SK-N-SH treated with all-trans-retinoic acid at 6 μM for 48 hours (cell line): Measurements from ENCODE around the gene STX3.
"Not testable (repeated sequence)": the region's sequence is repeated elsewhere in the genome, so short reads cannot be mapped to it uniquely, and the experiment has no call there.

Source experiments
- ATAC-seq: fragments of 200-7000 bp; cut with Tn5 transposase; 3 replicates; pipeline ENCODE4 v1.9.1; 2020; ENCODE audit warnings: mild to moderate bottlenecking, moderate library complexity
- BACH2 ChIP-seq: fragments of 250-450 bp; sonication (Bioruptor Pico); IDR thresholded peaks from 2 replicates; pipeline ENCODE4 v1.9.0; 2021; ENCODE audit warnings: mild to moderate bottlenecking, borderline replicate concordance
- CSDC2 ChIP-seq: fragments of 250-450 bp; sonication (Bioruptor Pico); IDR thresholded peaks from 2 replicates; pipeline ENCODE4 v1.5.0; 2020; ENCODE audit warnings: mild to moderate bottlenecking, moderate library complexity
- ESRRG ChIP-seq: fragments of 250-450 bp; sonication (Bioruptor Pico); IDR thresholded peaks from 2 replicates; pipeline ENCODE4 v1.6.1; 2021; ENCODE audit warnings: mild to moderate bottlenecking
- GLIS3 ChIP-seq: fragments of 250-450 bp; sonication (Bioruptor Pico); IDR thresholded peaks from 2 replicates; pipeline ENCODE4 v1.5.0; 2020; ENCODE audit warnings: mild to moderate bottlenecking, moderate library complexity
- ISL1 ChIP-seq: fragments of 250-450 bp; sonication (Bioruptor Pico); IDR thresholded peaks from 2 replicates; pipeline ENCODE4 v2.1.2; 2022; ENCODE audit warnings: mild to moderate bottlenecking, moderate library complexity
- OSR1 ChIP-seq: fragments of 250-450 bp; sonication (Bioruptor Pico); IDR thresholded peaks from 2 replicates; pipeline ENCODE4 v1.8.0; 2022; ENCODE audit warnings: moderate library complexity, mild to moderate bottlenecking, inconsistent platforms
- PPARA ChIP-seq: fragments of 250-450 bp; sonication (Bioruptor Pico); IDR thresholded peaks from 2 replicates; pipeline ENCODE4 v1.5.0; 2020; ENCODE audit warnings: mild to moderate bottlenecking, borderline replicate concordance
- RARB ChIP-seq: fragments of 250-450 bp; sonication (Bioruptor Pico); IDR thresholded peaks from 2 replicates; pipeline ENCODE4 v1.8.0; 2021; ENCODE audit warnings: mild to moderate bottlenecking, moderate library complexity
- SNAI2 ChIP-seq: fragments of 250-450 bp; sonication (Bioruptor Pico); IDR thresholded peaks from 2 replicates; pipeline ENCODE4 v1.5.0; 2020; ENCODE audit warnings: mild to moderate bottlenecking, moderate library complexity
- TCF4 ChIP-seq: fragments of 250-450 bp; sonication (Bioruptor Pico); IDR thresholded peaks from 2 replicates; pipeline ENCODE4 v1.8.0; 2021; ENCODE audit warnings: mild to moderate bottlenecking, moderate library complexity, borderline replicate concordance
- TOX ChIP-seq: fragments of 250-450 bp; sonication (Bioruptor Pico); IDR thresholded peaks from 2 replicates; pipeline ENCODE4 v1.8.0; 2021; ENCODE audit warnings: mild to moderate bottlenecking, moderate library complexity, borderline replicate concordance
- ZC3H10 ChIP-seq: fragments of 250-450 bp; sonication (Bioruptor Pico); IDR thresholded peaks from 2 replicates; pipeline ENCODE4 v1.5.1; 2021; ENCODE audit warnings: mild to moderate bottlenecking, moderate library complexity
- ZFP3 ChIP-seq: fragments of 250-450 bp; sonication (Bioruptor Pico); IDR thresholded peaks from 2 replicates; pipeline ENCODE4 v1.5.0; 2020; ENCODE audit warnings: mild to moderate bottlenecking, moderate library complexity
- ZFP30 ChIP-seq: fragments of 450-650 bp; formaldehyde crosslinking; IDR thresholded peaks from 2 replicates; pipeline ENCODE4 v1.5.0; 2022; ENCODE audit warnings: mild to moderate bottlenecking, moderate library complexity
- ZNF565 ChIP-seq: fragments of 450-650 bp; formaldehyde crosslinking; conservative IDR thresholded peaks from 2 replicates; pipeline ENCODE4 v1.5.0; 2020; ENCODE audit warnings: low read depth, mild to moderate bottlenecking, moderate library complexity
- ZNF70 ChIP-seq: fragments of 450-650 bp; formaldehyde crosslinking; IDR thresholded peaks from 2 replicates; pipeline ENCODE4 v1.5.0; 2020; ENCODE audit warnings: mild to moderate bottlenecking, moderate library complexity
- ZNF8 ChIP-seq: fragments of 450-650 bp; formaldehyde crosslinking; IDR thresholded peaks from 2 replicates; pipeline ENCODE4 v1.5.0; 2020; ENCODE audit warnings: mild to moderate bottlenecking, moderate library complexity
- TF ChIP-seq, protein P1 (sequence below): fragments of 250-450 bp; sonication (Bioruptor Pico); IDR thresholded peaks from 2 replicates; pipeline ENCODE4 v1.8.0; 2020; ENCODE audit warnings: mild to moderate bottlenecking, moderate library complexity, borderline replicate concordance
- TF ChIP-seq, protein P2 (sequence below): fragments of 250-450 bp; sonication (Bioruptor Pico); IDR thresholded peaks from 2 replicates; pipeline ENCODE4 v1.5.1; 2021; ENCODE audit warnings: mild to moderate bottlenecking, moderate library complexity
- TF ChIP-seq, protein P3 (sequence below): fragments of 250-450 bp; sonication (Bioruptor Pico); IDR thresholded peaks from 2 replicates; pipeline ENCODE4 v1.5.0; 2020; ENCODE audit warnings: mild to moderate bottlenecking, moderate library complexity
- TF ChIP-seq, protein P4 (sequence below): fragments of 250-450 bp; sonication (Bioruptor Pico); IDR thresholded peaks from 2 replicates; pipeline ENCODE4 v1.8.0; 2021; ENCODE audit warnings: low read depth, mild to moderate bottlenecking, moderate library complexity, borderline replicate concordance
- TF ChIP-seq, protein P5 (sequence below): fragments of 250-450 bp; sonication (Bioruptor Pico); IDR thresholded peaks from 2 replicates; pipeline ENCODE4 v1.5.1; 2020; ENCODE audit warnings: low read depth, mild to moderate bottlenecking, moderate library complexity

The STX3 gene

DNA sequence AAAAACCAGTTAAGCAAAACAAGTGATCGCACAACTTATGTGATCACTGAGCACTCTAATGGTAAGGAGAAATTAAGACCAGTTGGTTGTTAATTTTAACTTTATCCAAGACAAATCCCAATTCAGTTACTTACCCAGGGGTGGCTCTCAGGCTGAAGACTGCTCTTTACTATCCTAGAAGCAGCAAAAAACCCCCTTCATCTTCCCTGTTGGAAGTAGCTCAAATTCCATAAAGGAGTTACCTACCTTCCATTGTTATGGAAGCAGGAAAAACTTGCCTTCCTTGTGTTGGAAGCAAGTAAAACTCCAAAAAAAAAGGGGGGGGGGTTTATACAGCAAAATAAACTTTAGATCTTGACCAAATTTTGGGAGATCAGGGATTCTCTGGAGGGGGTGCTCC, 60.6 kb downstream of the STX3 start:
- no peak for ATAC-seq
- no peak for TF ChIP-seq SNAI2 (CRISPR knock-in tag)
- TF ChIP-seq, protein P1, sequence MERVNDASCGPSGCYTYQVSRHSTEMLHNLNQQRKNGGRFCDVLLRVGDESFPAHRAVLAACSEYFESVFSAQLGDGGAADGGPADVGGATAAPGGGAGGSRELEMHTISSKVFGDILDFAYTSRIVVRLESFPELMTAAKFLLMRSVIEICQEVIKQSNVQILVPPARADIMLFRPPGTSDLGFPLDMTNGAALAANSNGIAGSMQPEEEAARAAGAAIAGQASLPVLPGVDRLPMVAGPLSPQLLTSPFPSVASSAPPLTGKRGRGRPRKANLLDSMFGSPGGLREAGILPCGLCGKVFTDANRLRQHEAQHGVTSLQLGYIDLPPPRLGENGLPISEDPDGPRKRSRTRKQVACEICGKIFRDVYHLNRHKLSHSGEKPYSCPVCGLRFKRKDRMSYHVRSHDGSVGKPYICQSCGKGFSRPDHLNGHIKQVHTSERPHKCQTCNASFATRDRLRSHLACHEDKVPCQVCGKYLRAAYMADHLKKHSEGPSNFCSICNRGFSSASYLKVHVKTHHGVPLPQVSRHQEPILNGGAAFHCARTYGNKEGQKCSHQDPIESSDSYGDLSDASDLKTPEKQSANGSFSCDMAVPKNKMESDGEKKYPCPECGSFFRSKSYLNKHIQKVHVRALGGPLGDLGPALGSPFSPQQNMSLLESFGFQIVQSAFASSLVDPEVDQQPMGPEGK (CRISPR knock-in tag): no peak
- TF ChIP-seq, protein P2, sequence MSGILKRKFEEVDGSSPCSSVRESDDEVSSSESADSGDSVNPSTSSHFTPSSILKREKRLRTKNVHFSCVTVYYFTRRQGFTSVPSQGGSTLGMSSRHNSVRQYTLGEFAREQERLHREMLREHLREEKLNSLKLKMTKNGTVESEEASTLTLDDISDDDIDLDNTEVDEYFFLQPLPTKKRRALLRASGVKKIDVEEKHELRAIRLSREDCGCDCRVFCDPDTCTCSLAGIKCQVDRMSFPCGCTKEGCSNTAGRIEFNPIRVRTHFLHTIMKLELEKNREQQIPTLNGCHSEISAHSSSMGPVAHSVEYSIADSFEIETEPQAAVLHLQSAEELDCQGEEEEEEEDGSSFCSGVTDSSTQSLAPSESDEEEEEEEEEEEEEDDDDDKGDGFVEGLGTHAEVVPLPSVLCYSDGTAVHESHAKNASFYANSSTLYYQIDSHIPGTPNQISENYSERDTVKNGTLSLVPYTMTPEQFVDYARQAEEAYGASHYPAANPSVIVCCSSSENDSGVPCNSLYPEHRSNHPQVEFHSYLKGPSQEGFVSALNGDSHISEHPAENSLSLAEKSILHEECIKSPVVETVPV (CRISPR knock-in tag): no peak
- TF ChIP-seq ZNF565 (CRISPR knock-in tag): no peak
- no peak for TF ChIP-seq ESRRG (CRISPR knock-in tag)
- TF ChIP-seq, protein P3, sequence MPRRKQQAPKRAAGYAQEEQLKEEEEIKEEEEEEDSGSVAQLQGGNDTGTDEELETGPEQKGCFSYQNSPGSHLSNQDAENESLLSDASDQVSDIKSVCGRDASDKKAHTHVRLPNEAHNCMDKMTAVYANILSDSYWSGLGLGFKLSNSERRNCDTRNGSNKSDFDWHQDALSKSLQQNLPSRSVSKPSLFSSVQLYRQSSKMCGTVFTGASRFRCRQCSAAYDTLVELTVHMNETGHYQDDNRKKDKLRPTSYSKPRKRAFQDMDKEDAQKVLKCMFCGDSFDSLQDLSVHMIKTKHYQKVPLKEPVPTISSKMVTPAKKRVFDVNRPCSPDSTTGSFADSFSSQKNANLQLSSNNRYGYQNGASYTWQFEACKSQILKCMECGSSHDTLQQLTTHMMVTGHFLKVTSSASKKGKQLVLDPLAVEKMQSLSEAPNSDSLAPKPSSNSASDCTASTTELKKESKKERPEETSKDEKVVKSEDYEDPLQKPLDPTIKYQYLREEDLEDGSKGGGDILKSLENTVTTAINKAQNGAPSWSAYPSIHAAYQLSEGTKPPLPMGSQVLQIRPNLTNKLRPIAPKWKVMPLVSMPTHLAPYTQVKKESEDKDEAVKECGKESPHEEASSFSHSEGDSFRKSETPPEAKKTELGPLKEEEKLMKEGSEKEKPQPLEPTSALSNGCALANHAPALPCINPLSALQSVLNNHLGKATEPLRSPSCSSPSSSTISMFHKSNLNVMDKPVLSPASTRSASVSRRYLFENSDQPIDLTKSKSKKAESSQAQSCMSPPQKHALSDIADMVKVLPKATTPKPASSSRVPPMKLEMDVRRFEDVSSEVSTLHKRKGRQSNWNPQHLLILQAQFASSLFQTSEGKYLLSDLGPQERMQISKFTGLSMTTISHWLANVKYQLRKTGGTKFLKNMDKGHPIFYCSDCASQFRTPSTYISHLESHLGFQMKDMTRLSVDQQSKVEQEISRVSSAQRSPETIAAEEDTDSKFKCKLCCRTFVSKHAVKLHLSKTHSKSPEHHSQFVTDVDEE (CRISPR knock-in tag): no peak
- TF ChIP-seq RARB: no peak
- no peak for TF ChIP-seq TOX (CRISPR knock-in tag)
- no peak for TF ChIP-seq ZC3H10
- no peak for TF ChIP-seq ZNF70 (CRISPR knock-in tag)
- TF ChIP-seq, protein P4, sequence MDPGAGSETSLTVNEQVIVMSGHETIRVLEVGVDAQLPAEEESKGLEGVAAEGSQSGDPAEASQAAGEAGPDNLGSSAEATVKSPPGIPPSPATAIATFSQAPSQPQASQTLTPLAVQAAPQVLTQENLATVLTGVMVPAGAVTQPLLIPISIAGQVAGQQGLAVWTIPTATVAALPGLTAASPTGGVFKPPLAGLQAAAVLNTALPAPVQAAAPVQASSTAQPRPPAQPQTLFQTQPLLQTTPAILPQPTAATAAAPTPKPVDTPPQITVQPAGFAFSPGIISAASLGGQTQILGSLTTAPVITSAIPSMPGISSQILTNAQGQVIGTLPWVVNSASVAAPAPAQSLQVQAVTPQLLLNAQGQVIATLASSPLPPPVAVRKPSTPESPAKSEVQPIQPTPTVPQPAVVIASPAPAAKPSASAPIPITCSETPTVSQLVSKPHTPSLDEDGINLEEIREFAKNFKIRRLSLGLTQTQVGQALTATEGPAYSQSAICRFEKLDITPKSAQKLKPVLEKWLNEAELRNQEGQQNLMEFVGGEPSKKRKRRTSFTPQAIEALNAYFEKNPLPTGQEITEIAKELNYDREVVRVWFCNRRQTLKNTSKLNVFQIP: no peak
- TF ChIP-seq ZFP3 (CRISPR knock-in tag): no peak
- TF ChIP-seq OSR1 (CRISPR knock-in tag): no peak
- no peak for TF ChIP-seq TCF4
- no peak for TF ChIP-seq ZFP30 (CRISPR knock-in tag)
- TF ChIP-seq, protein P5, sequence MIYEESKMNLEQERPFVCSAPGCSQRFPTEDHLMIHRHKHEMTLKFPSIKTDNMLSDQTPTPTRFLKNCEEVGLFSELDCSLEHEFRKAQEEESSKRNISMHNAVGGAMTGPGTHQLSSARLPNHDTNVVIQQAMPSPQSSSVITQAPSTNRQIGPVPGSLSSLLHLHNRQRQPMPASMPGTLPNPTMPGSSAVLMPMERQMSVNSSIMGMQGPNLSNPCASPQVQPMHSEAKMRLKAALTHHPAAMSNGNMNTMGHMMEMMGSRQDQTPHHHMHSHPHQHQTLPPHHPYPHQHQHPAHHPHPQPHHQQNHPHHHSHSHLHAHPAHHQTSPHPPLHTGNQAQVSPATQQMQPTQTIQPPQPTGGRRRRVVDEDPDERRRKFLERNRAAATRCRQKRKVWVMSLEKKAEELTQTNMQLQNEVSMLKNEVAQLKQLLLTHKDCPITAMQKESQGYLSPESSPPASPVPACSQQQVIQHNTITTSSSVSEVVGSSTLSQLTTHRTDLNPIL (CRISPR knock-in tag): no peak
- no peak for TF ChIP-seq ISL1 (CRISPR knock-in tag)
- no peak for TF ChIP-seq CSDC2 (CRISPR knock-in tag)
- no peak for TF ChIP-seq GLIS3 (CRISPR knock-in tag)

DNA sequence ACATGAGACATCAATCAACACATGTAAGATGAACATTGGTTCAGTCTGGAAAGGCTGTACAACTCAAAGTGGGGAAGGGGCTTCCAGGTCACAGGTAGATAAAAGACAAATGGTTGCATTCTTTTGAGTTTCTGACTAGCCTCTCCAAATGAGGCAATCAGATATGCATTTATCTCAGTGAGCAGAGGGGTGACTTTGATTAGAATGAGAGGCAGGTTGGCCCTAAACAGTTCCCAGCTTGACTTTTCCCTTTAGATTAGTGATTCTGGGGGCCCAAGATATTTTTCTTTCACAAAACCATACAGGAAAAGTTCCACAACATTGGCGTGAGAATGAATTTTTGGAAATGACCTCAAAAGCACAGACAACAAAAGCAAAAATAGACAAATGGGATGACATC, 61.3 kb downstream of the STX3 start:
- not testable (repeated sequence) for ATAC-seq

DNA sequence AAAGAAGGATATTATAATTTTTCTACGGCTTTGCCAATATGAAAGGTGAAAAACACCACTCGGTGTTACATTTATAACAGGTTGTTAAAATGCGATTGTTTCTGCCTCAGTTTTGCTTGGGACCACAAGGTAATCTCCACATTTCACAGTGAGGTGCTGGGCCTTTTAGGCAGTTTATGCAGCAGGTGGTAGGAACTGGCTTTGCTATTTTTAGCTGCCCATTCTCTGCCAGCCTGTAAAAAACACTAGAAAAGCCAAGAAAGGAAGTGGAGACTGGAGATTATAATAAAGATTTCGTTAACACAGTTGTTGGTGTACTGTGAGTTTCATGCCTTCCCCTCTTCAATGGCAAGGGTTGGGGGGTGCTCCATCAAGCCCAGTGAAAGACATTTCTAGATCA, 63.4 kb downstream of the STX3 start:
- ATAC-seq: no peak
- TF ChIP-seq ZFP3 (CRISPR knock-in tag): no peak
- TF ChIP-seq, protein P3 (CRISPR knock-in tag): no peak
- TF ChIP-seq SNAI2 (CRISPR knock-in tag): no peak
- TF ChIP-seq ESRRG (CRISPR knock-in tag): no peak
- TF ChIP-seq, protein P2 (CRISPR knock-in tag): no peak
- TF ChIP-seq ZFP30 (CRISPR knock-in tag): no peak
- TF ChIP-seq BACH2 (CRISPR knock-in tag): no peak
- TF ChIP-seq OSR1 (CRISPR knock-in tag): no peak
- TF ChIP-seq ZNF70 (CRISPR knock-in tag): no peak
- TF ChIP-seq RARB: no peak
- TF ChIP-seq, protein P4: no peak
- no peak for TF ChIP-seq PPARA (CRISPR knock-in tag)
- no peak for TF ChIP-seq ZNF8 (CRISPR knock-in tag)
